Heart right ventricle (tissue), 16 donors: Measurements from ENCODE around the gene TRAM2. TPM values are rescaled to one million over a fixed set of nuclear protein-coding genes. Genes with fewer than 3 reads are reported as not detected.
A peak's percentile ranks its signal among the peaks of the same experiment; 100 is the strongest.

ENCODE experiments used
- ATAC-seq, 8 donors: fragments of 200-7000 bp; cut with Tn5 transposase; one replicate each; pipeline ENCODE4 v1.9.1; 2020; ENCODE audit warnings: mild to moderate bottlenecking in 8 of 8, moderate library complexity in 8 of 8, moderate number of reproducible peaks in 1 of 8
- DNase-seq, 2 donors: peaks; one replicate each; pipeline ENCODE4 v3.0.0-alpha.2; 2020
- H3K27ac ChIP-seq, 10 donors: fragments of 200-600 bp; sonication (generic) in 2 of 10; one replicate each; pipeline versions ENCODE4 v1.5.0 to v1.8.0; 2020 to 2022; ENCODE audit warnings: mild to moderate bottlenecking in 3 of 10
- H3K27me3 ChIP-seq, 7 donors: fragments of 200-600 bp; one replicate each; pipeline ENCODE4 v1.8.0; 2021 to 2022; ENCODE audit warnings: mild to moderate bottlenecking in 2 of 7
- H3K36me3 ChIP-seq, 9 donors: fragments of 200-600 bp; sonication (generic) in 1 of 9; one replicate each; pipeline versions ENCODE4 v1.5.0 to v1.8.0; 2020 to 2022; ENCODE audit warnings: mild to moderate bottlenecking in 2 of 9
- H3K4me1 ChIP-seq, 9 donors: fragments of 200-600 bp; sonication (generic) in 1 of 9; one replicate each; pipeline versions ENCODE4 v1.5.0 to v1.8.0; 2020 to 2022; ENCODE audit warnings: mild to moderate bottlenecking in 4 of 9
- H3K4me3 ChIP-seq, 10 donors: fragments of 200-600 bp; sonication (generic) in 2 of 10; one replicate each; pipeline versions ENCODE4 v1.5.0 to v1.8.0; 2020 to 2022; ENCODE audit warnings: mild to moderate bottlenecking in 7 of 10, moderate library complexity in 2 of 10
- H3K9me3 ChIP-seq, 11 donors: fragments of 200-600 bp in 10 of 11; sonication (generic) in 2 of 11; one replicate each; pipeline versions ENCODE4 v1.5.0 to v1.8.0; 2013 to 2022; ENCODE audit warnings: mild to moderate bottlenecking in 2 of 11, control low read depth in 1 of 11, moderate library complexity in 1 of 11
- WGBS, 2 donors: extraction: QIAGEN DNeasy Blood & Tissue Kit; methylation state at CpG; one replicate each; pipeline ENCODE4 v1.1.7; 2013; ENCODE audit warnings: inconsistent platforms in 1 of 2; 5-methylcytosine and 5-hydroxymethylcytosine counted together
- intact Hi-C, 10 donors: fragments of 100-400 bp; cut with DNase I; formaldehyde crosslinking; loops; one replicate each; pipeline versions ENCODE4 v1.11.1 to v1.14.2; 2022
- polyA plus RNA-seq, 2 donors: library from polyadenylated mRNA; stranded (reverse); fragments of 200-250 nt; gene quantifications; one replicate each; pipeline ENCODE4 v1.2.3, GENCODE V29; 2013
- total RNA-seq, 10 donors: library from RNA; stranded (reverse); fragmentation: NEBNext Ultra II Directional in 3 of 10; extraction: Animal tissue kit (Norgen Biotek cat#: 25700) in 3 of 10; gene quantifications; one replicate each; pipeline versions ENCODE4 v1.2.1 to v1.2.4, GENCODE V29; 2021 to 2023
- TF ChIP-seq, protein P1 (sequence below), 9 donors: fragments of 200-600 bp; sonication (generic) in 2 of 9; IDR thresholded peaks; one replicate each; pipeline versions ENCODE4 v1.5.0 to v1.8.0; 2021 to 2022; ENCODE audit warnings: antibody characterized with exemption in 9 of 9, mild to moderate bottlenecking in 5 of 9, moderate library complexity in 1 of 9
- donor health status: Arrhythmogenic right ventricular cardiomyopathy.
- donor health status: ischemic (EF 13 %, LVEDD 7.1; RV severe dilation, severe dysfunction).
- donor health status: healthy with polysubstance abuse.
- donor health status: DM: no; HTN: yes; CAD: no.
- donor health status: DM: no; HTN: no; CAD: no.
- donor health status: ischemic (EF 25% LVEDD 6.9; RV normal size, moderate dysfunction).
- donor health status: ischemic (EF 25% LVEDD 5.7; RV mildly dilated, moderate dysfunction).
- donor health status: healthy.
- donor health status: DM: yes; HTN: yes; CAD: no.
- donor health status: Ischemic cardiomyopathy.
- donor health status: ischemic (EF 35%, LVEDD 5.7; RV mildly dilated, moderate dysfunction).
- donor health status: nonischemic (EF 11% LVEDD 7.7; RV severe dilation, severe dysfunction).
- donor health status: DM: yes; HTN: yes; CAD: no.
- donor health status: PGD.
- donor health status: ischemic (EF 29% LVEDD 5.4; RV normal size, mild dysfunction).
- donor health status: nonischemic (EF 23%, LVEDD 6.1; RV moderate dilation, normal function).

The TRAM2 gene
- total and polyA plus RNA-seq, 12 donors = 5.0 to 17.3 (median 10.6) TPM

DNA sequence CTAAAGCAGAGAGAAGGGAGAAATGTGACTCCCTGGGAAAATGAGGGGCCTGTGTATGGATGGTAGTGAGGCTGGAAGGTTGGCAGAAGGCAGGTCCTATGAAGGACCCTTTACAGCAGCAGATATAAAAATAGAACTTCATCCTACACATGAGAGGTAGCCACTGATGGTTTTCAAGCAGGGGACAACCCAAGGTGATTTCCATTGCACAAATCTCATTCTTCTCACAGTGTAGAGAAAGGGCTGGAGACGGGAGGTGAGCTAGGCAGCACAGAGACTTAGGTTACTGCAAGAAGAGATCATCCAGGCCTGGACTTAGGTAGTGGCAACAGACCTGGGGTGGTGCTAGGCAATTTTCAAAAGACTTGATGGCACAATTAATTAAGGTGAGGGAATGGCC, 30.7 kb downstream of the TRAM2 start:
- H3K36me3 ChIP-seq = no peaks in the 10 kb centered on the region
- TF ChIP-seq, protein P1, sequence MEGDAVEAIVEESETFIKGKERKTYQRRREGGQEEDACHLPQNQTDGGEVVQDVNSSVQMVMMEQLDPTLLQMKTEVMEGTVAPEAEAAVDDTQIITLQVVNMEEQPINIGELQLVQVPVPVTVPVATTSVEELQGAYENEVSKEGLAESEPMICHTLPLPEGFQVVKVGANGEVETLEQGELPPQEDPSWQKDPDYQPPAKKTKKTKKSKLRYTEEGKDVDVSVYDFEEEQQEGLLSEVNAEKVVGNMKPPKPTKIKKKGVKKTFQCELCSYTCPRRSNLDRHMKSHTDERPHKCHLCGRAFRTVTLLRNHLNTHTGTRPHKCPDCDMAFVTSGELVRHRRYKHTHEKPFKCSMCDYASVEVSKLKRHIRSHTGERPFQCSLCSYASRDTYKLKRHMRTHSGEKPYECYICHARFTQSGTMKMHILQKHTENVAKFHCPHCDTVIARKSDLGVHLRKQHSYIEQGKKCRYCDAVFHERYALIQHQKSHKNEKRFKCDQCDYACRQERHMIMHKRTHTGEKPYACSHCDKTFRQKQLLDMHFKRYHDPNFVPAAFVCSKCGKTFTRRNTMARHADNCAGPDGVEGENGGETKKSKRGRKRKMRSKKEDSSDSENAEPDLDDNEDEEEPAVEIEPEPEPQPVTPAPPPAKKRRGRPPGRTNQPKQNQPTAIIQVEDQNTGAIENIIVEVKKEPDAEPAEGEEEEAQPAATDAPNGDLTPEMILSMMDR (IDR thresholded peaks at IDR 0.05) = no peak
- intact Hi-C loops = no loop called here
- H3K4me1 ChIP-seq = peaks cover 22 to 92% (median 83%) of the 10 kb centered on the region in 9 donors
- DNase-seq (no peak), ATAC-seq (no peak)
- WGBS, 2 donors = 82 to 84% methylated on average over 1 of the region's 1 CpG
- no peak overlapping the region for H3K27ac ChIP-seq
- no peaks in the 10 kb centered on the region for H3K27me3 ChIP-seq
- no peaks in the 10 kb centered on the region for H3K9me3 ChIP-seq
- H3K4me3 ChIP-seq = no peak overlapping the region

- Histone ChIP-seq H3K9me3 (no peaks in the 10 kb centered on the region), H3K27ac (peak overlapping the region in 1 of 10 donors; percentile 55), H3K27me3 (no peaks in the 10 kb centered on the region), H3K4me3 (no peak overlapping the region), H3K4me1 (peaks cover 22 to 92% (median 77%) of the 10 kb centered on the region in 9 donors), H3K36me3 (no peaks in the 10 kb centered on the region)
- intact Hi-C loops = no loop called here
- ATAC-seq (no peak), DNase-seq (no peak)
- TF ChIP-seq, protein P1 (IDR thresholded peaks at IDR 0.05) = no peak
- WGBS, 2 donors = 77 to 85% methylated on average over 6 of the region's 6 CpGs
Observed at GRCh38 chr6:52545406-52546119, 31.3 kb downstream of the TRAM2 start.

DNA sequence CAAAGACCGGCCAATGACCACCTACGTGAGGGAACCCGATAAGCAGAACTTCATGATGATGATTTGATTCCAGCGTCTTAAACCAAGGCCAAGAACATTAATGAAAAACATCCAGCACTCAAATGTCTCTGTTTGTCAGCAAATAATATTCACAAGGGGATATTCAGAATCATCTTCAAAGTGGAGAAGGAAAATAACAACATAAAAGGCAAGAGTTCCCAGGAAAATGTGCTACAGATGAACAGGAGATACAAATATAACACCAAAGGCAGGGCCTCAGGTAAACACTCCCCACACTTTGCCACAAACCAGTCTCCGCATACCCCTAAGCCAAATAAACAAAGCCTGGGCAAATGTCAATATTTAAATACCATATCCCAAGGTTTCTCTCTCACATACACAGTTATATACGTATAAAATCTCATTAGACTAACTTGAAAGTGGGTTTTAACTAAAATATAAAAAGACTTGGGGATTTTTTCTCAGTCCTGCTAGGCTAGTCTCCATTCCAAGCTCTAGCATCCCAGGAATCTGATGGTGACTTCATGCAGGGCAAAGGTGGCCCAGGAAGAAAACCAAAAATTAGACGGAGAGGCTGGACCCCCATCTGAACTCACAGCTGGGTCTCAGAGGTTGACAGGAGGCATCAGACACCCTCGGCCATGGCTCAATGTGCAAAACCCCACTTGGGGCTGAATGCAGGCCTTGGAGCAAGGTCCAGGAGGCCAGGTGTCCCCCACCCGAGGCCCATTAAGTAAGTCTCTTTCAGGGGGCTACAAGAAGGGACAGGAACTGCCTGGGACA, 32.1 kb downstream of the TRAM2 start:
- Histone ChIP-seq H3K9me3 (no peaks in the 10 kb centered on the region), H3K36me3 (no peaks in the 10 kb centered on the region), H3K27ac (peak overlapping the region in 7 of 10 donors; percentile 6 to 55 (median 38)), H3K27me3 (no peaks in the 10 kb centered on the region), H3K4me3 (no peak overlapping the region), H3K4me1 (peaks cover 19 to 92% (median 75%) of the 10 kb centered on the region in 9 donors)
- ATAC-seq (no peak), DNase-seq (no peak)
- intact Hi-C loops = no loop called here
- TF ChIP-seq, protein P1 (IDR thresholded peaks at IDR 0.05) = no peak
- 79 to 86% methylated on average over 9 of the region's 9 CpGs for WGBS, 2 donors

DNA sequence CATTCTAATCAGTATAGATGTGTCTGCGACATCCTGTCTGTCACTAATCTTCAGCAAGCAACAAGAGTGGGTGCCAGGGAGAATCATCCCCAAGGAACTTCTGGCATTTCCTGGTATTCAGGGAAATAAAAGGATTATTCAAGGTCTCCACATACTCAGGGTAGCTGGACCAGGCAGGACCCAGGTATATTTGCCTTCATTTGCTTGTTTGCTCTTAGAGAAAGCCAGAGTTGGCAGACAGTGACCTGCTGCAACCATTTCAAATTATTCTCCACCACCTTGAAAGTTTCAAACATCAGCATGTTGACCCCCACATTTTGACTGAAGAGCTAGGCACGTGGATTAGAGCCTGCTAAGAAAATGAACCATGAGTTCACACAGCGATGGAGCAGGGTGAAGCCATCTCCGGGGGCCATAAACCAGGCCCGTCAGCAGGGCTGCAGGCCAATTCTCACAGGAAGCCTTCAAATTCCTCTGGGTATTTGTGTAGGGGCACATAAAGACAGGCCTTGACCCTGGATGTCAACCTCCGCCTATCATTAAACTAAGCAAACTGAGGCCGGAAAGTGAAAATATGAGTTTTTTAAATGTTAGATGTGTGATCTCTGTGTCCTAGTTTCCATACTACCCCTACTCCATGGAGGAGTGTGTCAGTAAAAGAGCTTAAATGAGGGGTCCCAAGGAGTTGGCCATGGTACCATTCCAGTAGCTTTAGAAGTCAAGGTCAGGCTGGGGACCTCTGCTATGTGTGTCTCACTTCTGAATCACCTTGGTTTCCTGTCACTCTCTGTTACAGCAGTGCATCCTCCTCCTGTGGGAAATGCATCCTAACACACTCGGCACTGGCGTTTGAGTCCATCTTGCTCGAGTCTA, 32.9 kb downstream of the TRAM2 start:
- peaks cover 18 to 94% (median 77%) of the 10 kb centered on the region in 9 donors for H3K4me1 ChIP-seq
- H3K27ac ChIP-seq = peak overlapping the region in 7 of 10 donors; percentile 6 to 55 (median 38)
- no peaks in the 10 kb centered on the region for H3K27me3 ChIP-seq
- intact Hi-C loops = no loop called here
- TF ChIP-seq, protein P1 (IDR thresholded peaks at IDR 0.05) = no peak
- no peaks in the 10 kb centered on the region for H3K36me3 ChIP-seq
- no peak overlapping the region for H3K4me3 ChIP-seq
- H3K9me3 ChIP-seq = no peaks in the 10 kb centered on the region
- WGBS, 2 donors = 46% methylated on average over 10 of the region's 10 CpGs
- ATAC-seq (peak in 6 of 8 donors; percentile 25 to 70 (median 46)), DNase-seq (peak in 1 of 2 donors; percentile 40)
